HCT116 (cell line): ENCODE data around the gene GP1BA. TPM values are rescaled to one million over a fixed set of nuclear protein-coding genes. Genes with fewer than 3 reads are reported as not detected.

Source experiments
- ATAC-seq: fragments of 200-7000 bp; cut with Tn5 transposase; 2 replicates; pipeline ENCODE4 v1.9.1; 2020; ENCODE audit warnings: mild to moderate bottlenecking, moderate library complexity
- BruUV-seq: library from RNA; stranded (reverse); fragments of 400-500 nt; replicated peaks from 2 replicates; lab custom pipeline; 2021; lab: Mats Ljungman, UMichigan
- CTCF ChIA-PET: fragments of 300-600 bp; sonication (Branson Sonifier 250); formaldehyde crosslinking; loops from one replicate; lab custom pipeline; 2021; ENCODE audit warnings: antibody characterized with exemption; lab: Charles Lee
- POLR2A ChIA-PET: fragments of 300-600, 350-600 bp; sonication (Branson Sonifier 250); formaldehyde crosslinking; loops from one replicate; lab custom pipeline; 2021; ENCODE audit warnings: antibody characterized with exemption; lab: Charles Lee
- RAD21 ChIA-PET, 2 experiments: fragments of 300-600 bp; sonication (Branson Sonifier 250); formaldehyde crosslinking; loops; one replicate each; lab custom pipeline; 2023; ENCODE audit warnings: low total read pairs in 2 of 2; ENCODE audit not compliant: uncharacterized antibody in 2 of 2, unreplicated experiment in 2 of 2, low non-redundant PET in 1 of 2; lab: Charles Lee
- DNase-seq: peaks from one replicate; pipeline ENCODE4 v3.0.0-alpha.2; 2010; ENCODE audit warnings: low read depth, low spot score
- H2AFZ ChIP-seq: fragments of 200-600 bp; shearing (Covaris generic), sonication (generic); 2 replicates; pipeline ENCODE4 v1.6.1; 2017; ENCODE audit warnings: low read depth, mixed run types, mixed read lengths, antibody characterized with exemption, low read length; ENCODE audit not compliant: poor library complexity, severe bottlenecking
- H3K27ac ChIP-seq: 2 replicates; pipeline ENCODE4 v1.5.1; 2012; ENCODE audit warnings: low read depth, low read length
- H3K27me3 ChIP-seq: fragments of 200-600 bp; sonication (generic); 2 replicates; pipeline ENCODE4 v1.6.1; 2016; ENCODE audit warnings: mixed run types, low read length, mixed read lengths; ENCODE audit not compliant: insufficient read depth
- H3K36me3 ChIP-seq, 2 experiments: fragments of 200-500 bp in 1 of 2; fragments of 200-600 bp in 1 of 2; sonication (Bioruptor generic) in 1 of 2; sonication (generic) in 1 of 2; 2 replicates each; pipeline versions ENCODE4 v1.5.1 to v1.6.1; 2014 to 2016; ENCODE audit warnings: low read length in 2 of 2, inconsistent platforms in 1 of 2, mixed read lengths in 1 of 2, mixed run types in 1 of 2; ENCODE audit not compliant: insufficient read depth in 2 of 2, control insufficient read depth in 1 of 2
- H3K4me1 ChIP-seq, 2 experiments: fragments of 200-600 bp in 1 of 2; sonication (generic) in 1 of 2; 2 replicates each; pipeline versions ENCODE4 v1.5.1 to v1.6.1; 2012 to 2017; ENCODE audit warnings: low read length in 2 of 2, inconsistent platforms in 1 of 2, mild to moderate bottlenecking in 1 of 2, mixed read lengths in 1 of 2, mixed run types in 1 of 2, moderate library complexity in 1 of 2; ENCODE audit not compliant: insufficient read depth in 2 of 2, control insufficient read depth in 1 of 2
- H3K4me2 ChIP-seq: fragments of 200-600 bp; sonication (generic); 2 replicates; pipeline ENCODE4 v1.6.1; 2017; ENCODE audit warnings: mixed run types, low read length, mixed read lengths
- H3K4me3 ChIP-seq, 2 experiments: fragments of 200-600 bp in 1 of 2; sonication (generic) in 1 of 2; replicated peaks in 1 of 2; 2 replicates each; pipeline ENCODE4 v1.5.1; 2011 to 2016; ENCODE audit warnings: low read length in 2 of 2, control low read depth in 1 of 2, low read depth in 1 of 2, mild to moderate bottlenecking in 1 of 2, mixed read lengths in 1 of 2, mixed run types in 1 of 2
- H3K79me2 ChIP-seq: fragments of 200-600 bp; sonication (generic); 2 replicates; pipeline ENCODE4 v1.6.1; 2017; ENCODE audit warnings: mild to moderate bottlenecking, mixed run types, low read length, moderate library complexity, mixed read lengths; ENCODE audit not compliant: insufficient read depth
- H3K9ac ChIP-seq: fragments of 200-600 bp; sonication (generic); 2 replicates; pipeline ENCODE4 v1.6.1; 2016; ENCODE audit warnings: low read length, mixed read lengths
- H3K9me2 ChIP-seq: fragments of 200-600 bp; sonication (generic), shearing (Covaris generic); 2 replicates; pipeline ENCODE4 v1.6.1; 2017; ENCODE audit warnings: mixed run types, mild to moderate bottlenecking, moderate library complexity; ENCODE audit not compliant: insufficient read depth
- H3K9me3 ChIP-seq, 2 experiments: fragments of 200-500 bp in 1 of 2; fragments of 200-600 bp in 1 of 2; sonication (Bioruptor generic) in 1 of 2; sonication (generic) in 1 of 2; 2 replicates each; pipeline ENCODE4 v1.6.1; 2014 to 2017; ENCODE audit warnings: low read length in 2 of 2, mixed read lengths in 2 of 2, inconsistent platforms in 1 of 2, low read depth in 1 of 2, mild to moderate bottlenecking in 1 of 2, mixed run types in 1 of 2, moderate library complexity in 1 of 2; ENCODE audit not compliant: control insufficient read depth in 1 of 2, insufficient read depth in 1 of 2
- H4K20me1 ChIP-seq: fragments of 200-600 bp; sonication (generic), shearing (Covaris generic); 2 replicates; pipeline ENCODE4 v1.6.1; 2017; ENCODE audit warnings: mixed run types, mild to moderate bottlenecking, moderate library complexity; ENCODE audit not compliant: insufficient read depth
- CEBPB ChIP-seq: IDR thresholded peaks from 2 replicates; pipeline ENCODE4 v1.6.1; 2012; ENCODE audit warnings: low read depth
- EGR1 ChIP-seq: IDR thresholded peaks from 2 replicates; pipeline ENCODE4 v1.6.1; 2012; ENCODE audit warnings: low read depth
- EZH2 ChIP-seq: fragments of 200-600 bp; sonication (generic); IDR thresholded peaks from 2 replicates; pipeline ENCODE4 v1.6.1; 2017; ENCODE audit warnings: antibody characterized with exemption, mixed run types
- JUND ChIP-seq: IDR thresholded peaks from 2 replicates; pipeline ENCODE4 v1.6.1; 2012
- RAD21 ChIP-seq: IDR thresholded peaks from 2 replicates; pipeline ENCODE4 v1.6.1; 2012; ENCODE audit warnings: low read depth, mild to moderate bottlenecking
- SIN3A ChIP-seq: IDR thresholded peaks from 2 replicates; pipeline ENCODE4 v1.6.1; 2012; ENCODE audit warnings: low read depth
- SP1 ChIP-seq: IDR thresholded peaks from 2 replicates; pipeline ENCODE4 v1.6.1; 2012; ENCODE audit warnings: low read depth
- SRF ChIP-seq: IDR thresholded peaks from 2 replicates; pipeline ENCODE4 v1.6.1; 2012; ENCODE audit warnings: low read depth
- TCF7L2 ChIP-seq: IDR thresholded peaks from 2 replicates; pipeline ENCODE4 v1.7.0; 2011; ENCODE audit warnings: borderline replicate concordance, inconsistent platforms; ENCODE audit not compliant: insufficient read depth, insufficient read length; ENCODE audit errors: extremely low read depth
- YY1 ChIP-seq: IDR thresholded peaks from 2 replicates; pipeline ENCODE4 v1.6.1; 2011; ENCODE audit warnings: low read length, low read depth, moderate library complexity, mild to moderate bottlenecking; ENCODE audit not compliant: insufficient replicate concordance; ENCODE audit errors: extremely low read depth
- ZFX ChIP-seq: fragments of 450-650 bp; IDR thresholded peaks from 2 replicates; pipeline ENCODE4 v1.6.1; 2017
- ZNF274 ChIP-seq: fragments of 200-500 bp; sonication (Bioruptor generic); IDR thresholded peaks from 2 replicates; pipeline ENCODE4 v1.6.1; 2014; ENCODE audit warnings: mild to moderate bottlenecking, low read depth, low read length, inconsistent platforms
- intact Hi-C: fragments of 100-400 bp; cut with micrococcal nuclease; formaldehyde crosslinking; loops from 2 replicates; pipeline ENCODE4 v1.10.0; 2022
- total RNA-seq: library from RNA; stranded (reverse); gene quantifications from one replicate; pipeline ENCODE4 v1.2.1, GENCODE V29; 2021; ENCODE audit not compliant: unreplicated experiment
- TF ChIP-seq, protein P1 (sequence below): IDR thresholded peaks from 2 replicates; pipeline ENCODE4 v1.6.1; 2012; ENCODE audit warnings: low read depth
- TF ChIP-seq, protein P2 (sequence below): IDR thresholded peaks from 2 replicates; pipeline ENCODE4 v1.6.1; 2011; ENCODE audit warnings: mild to moderate bottlenecking, low read length, moderate library complexity; ENCODE audit not compliant: insufficient replicate concordance; ENCODE audit errors: extremely low read depth
- TF ChIP-seq, protein P3 (sequence below): IDR thresholded peaks from 2 replicates; pipeline ENCODE4 v1.6.1; 2012
- TF ChIP-seq, protein P4 (sequence below): IDR thresholded peaks from 2 replicates; pipeline ENCODE4 v1.6.1; 2012

GP1BA gene
- total RNA-seq, 1 experiment from 2014 or later: not detected

DNA sequence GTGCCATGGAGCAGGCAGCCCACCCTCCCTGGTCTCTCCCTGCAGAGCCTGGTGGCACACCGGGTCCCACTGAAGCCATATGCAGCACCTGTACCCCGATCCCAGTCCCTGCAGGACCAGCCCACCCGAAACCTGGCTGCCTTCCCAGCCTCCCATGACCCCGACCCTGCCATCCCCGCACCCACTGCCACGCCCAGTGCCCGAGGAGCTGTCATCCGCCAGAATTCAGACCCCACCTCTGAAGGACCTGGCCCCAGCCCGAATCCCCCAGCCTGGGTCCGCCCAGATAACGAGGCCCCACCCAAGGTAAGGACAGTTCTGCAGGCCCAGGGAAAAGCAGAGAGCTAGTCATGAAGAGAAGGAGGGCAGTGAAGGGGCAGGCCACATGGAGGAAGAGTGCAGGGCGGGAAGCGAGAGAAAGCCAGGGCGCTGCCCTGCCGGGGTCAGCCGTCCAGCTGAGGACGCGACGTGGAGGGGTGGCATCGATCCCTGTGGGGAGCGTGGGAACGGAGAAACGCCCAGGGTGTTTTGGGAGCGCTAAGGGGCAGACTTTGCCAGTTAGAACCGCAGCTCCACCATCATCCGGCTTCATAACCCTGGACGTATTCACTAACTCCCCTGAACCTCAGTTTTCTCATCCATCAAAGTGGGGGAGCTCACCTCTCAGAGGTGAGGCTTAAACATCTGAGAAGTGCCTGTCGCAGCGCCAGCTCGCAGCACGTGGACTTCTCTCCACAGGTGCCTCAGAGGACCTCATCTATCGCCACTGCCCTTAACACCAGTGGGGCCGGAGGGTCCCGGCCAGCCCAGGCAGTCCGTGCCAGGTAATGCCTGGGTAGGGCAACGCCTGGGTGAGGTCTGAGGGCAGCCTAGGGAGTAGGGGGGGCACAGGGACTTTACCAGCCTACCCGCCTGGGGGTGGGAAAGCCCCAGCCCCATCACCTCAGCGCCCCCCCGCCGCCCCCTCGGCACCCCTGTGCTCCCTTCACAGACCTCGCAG, 40.4 kb upstream of the GP1BA start:
- H3K4me3 ChIP-seq: no peak overlapping the region
- TF ChIP-seq, protein P1, sequence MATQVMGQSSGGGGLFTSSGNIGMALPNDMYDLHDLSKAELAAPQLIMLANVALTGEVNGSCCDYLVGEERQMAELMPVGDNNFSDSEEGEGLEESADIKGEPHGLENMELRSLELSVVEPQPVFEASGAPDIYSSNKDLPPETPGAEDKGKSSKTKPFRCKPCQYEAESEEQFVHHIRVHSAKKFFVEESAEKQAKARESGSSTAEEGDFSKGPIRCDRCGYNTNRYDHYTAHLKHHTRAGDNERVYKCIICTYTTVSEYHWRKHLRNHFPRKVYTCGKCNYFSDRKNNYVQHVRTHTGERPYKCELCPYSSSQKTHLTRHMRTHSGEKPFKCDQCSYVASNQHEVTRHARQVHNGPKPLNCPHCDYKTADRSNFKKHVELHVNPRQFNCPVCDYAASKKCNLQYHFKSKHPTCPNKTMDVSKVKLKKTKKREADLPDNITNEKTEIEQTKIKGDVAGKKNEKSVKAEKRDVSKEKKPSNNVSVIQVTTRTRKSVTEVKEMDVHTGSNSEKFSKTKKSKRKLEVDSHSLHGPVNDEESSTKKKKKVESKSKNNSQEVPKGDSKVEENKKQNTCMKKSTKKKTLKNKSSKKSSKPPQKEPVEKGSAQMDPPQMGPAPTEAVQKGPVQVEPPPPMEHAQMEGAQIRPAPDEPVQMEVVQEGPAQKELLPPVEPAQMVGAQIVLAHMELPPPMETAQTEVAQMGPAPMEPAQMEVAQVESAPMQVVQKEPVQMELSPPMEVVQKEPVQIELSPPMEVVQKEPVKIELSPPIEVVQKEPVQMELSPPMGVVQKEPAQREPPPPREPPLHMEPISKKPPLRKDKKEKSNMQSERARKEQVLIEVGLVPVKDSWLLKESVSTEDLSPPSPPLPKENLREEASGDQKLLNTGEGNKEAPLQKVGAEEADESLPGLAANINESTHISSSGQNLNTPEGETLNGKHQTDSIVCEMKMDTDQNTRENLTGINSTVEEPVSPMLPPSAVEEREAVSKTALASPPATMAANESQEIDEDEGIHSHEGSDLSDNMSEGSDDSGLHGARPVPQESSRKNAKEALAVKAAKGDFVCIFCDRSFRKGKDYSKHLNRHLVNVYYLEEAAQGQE: no peak
- TF ChIP-seq EZH2 (no peak), CEBPB (no peak), JUND (no peak), YY1 (no peak), TCF7L2 (no peak), RAD21 (no peak), EGR1 (no peak), SP1 (no peak), SIN3A (no peak), ZFX (no peak), ZNF274 (no peak), SRF (no peak)
- TF ChIP-seq, protein P2, sequence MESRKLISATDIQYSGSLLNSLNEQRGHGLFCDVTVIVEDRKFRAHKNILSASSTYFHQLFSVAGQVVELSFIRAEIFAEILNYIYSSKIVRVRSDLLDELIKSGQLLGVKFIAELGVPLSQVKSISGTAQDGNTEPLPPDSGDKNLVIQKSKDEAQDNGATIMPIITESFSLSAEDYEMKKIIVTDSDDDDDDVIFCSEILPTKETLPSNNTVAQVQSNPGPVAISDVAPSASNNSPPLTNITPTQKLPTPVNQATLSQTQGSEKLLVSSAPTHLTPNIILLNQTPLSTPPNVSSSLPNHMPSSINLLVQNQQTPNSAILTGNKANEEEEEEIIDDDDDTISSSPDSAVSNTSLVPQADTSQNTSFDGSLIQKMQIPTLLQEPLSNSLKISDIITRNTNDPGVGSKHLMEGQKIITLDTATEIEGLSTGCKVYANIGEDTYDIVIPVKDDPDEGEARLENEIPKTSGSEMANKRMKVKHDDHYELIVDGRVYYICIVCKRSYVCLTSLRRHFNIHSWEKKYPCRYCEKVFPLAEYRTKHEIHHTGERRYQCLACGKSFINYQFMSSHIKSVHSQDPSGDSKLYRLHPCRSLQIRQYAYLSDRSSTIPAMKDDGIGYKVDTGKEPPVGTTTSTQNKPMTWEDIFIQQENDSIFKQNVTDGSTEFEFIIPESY: no peak
- TF ChIP-seq, protein P3, sequence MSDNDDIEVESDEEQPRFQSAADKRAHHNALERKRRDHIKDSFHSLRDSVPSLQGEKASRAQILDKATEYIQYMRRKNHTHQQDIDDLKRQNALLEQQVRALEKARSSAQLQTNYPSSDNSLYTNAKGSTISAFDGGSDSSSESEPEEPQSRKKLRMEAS: no peak
- TF ChIP-seq, protein P4, sequence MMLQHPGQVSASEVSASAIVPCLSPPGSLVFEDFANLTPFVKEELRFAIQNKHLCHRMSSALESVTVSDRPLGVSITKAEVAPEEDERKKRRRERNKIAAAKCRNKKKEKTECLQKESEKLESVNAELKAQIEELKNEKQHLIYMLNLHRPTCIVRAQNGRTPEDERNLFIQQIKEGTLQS: no peak
- H3K36me3 ChIP-seq: peaks cover 28 to 37% of the 10 kb centered on the region in 2 experiments
- no peaks in the 10 kb centered on the region for H3K9me3 ChIP-seq
- no peak for ATAC-seq
- H4K20me1 ChIP-seq: no peaks in the 10 kb centered on the region
- RAD21 ChIA-PET: no interaction called here
- H2AFZ ChIP-seq: no peak overlapping the region
- no peaks in the 10 kb centered on the region for H3K27me3 ChIP-seq
- no peak overlapping the region for H3K27ac ChIP-seq
- H3K4me1 ChIP-seq: no peaks in the 10 kb centered on the region
- POLR2A ChIA-PET: no interaction called here
- intact Hi-C loops: no loop called here
- no peak overlapping the region for H3K4me2 ChIP-seq
- no peak for DNase-seq
- BruUV-seq: no TSS peak
- no peaks in the 10 kb centered on the region for H3K9me2 ChIP-seq
- CTCF ChIA-PET: interaction anchor here (1.5 kb wide), 1 partner anchor 102 kb away, joined by 4 read pairs; no protein-coding TSS in a partner anchor
- H3K9ac ChIP-seq: no peak overlapping the region
- H3K79me2 ChIP-seq: no peaks in the 10 kb centered on the region
